IMR-90 (cell line): ENCODE results near the gene CCDC138. TPM values are rescaled to one million over a fixed set of nuclear protein-coding genes. Genes with fewer than 3 reads are reported as not detected.

Source experiments
- ATAC-seq: fragments of 200-7000 bp; cut with Tn5 transposase; 2 replicates; pipeline ENCODE4 v1.9.1; 2020; ENCODE audit warnings: low read depth, mild to moderate bottlenecking, moderate library complexity
- BruUV-seq: library from RNA; stranded (reverse); fragments of 400-500 nt; replicated peaks from 2 replicates; lab custom pipeline; 2021; lab: Mats Ljungman, UMichigan
- CTCF ChIA-PET: fragments of 300-600 bp; formaldehyde crosslinking; extraction: SDS; loops from one replicate; lab custom pipeline; 2021; ENCODE audit warnings: antibody characterized with exemption; lab: Yijun Ruan, JAX
- POLR2A ChIA-PET: fragments of 300-600 bp; sonication (Branson Sonifier 250); formaldehyde crosslinking; loops from one replicate; lab custom pipeline; 2022; ENCODE audit warnings: antibody characterized with exemption; ENCODE audit not compliant: unreplicated experiment; lab: Charles Lee
- DNase-seq: peaks from one replicate; pipeline ENCODE4 v3.0.0; 2013
- H2AFZ ChIP-seq: replicated peaks from 2 replicates; pipeline ENCODE3; 2013; ENCODE audit warnings: low read length, mild to moderate bottlenecking; ENCODE audit not compliant: poor library complexity
- H2AK5ac ChIP-seq: 2 replicates; pipeline ENCODE4 v1.6.1; 2013; ENCODE audit warnings: low read depth, low read length, inconsistent platforms
- H2AK9ac ChIP-seq: replicated peaks from 2 replicates; pipeline ENCODE3; 2013; ENCODE audit warnings: mild to moderate bottlenecking, low read depth, low read length, moderate library complexity; ENCODE audit not compliant: poor library complexity
- H2BK120ac ChIP-seq: 2 replicates; pipeline ENCODE4 v1.6.1; 2013; ENCODE audit warnings: low read depth, low read length, inconsistent platforms
- H2BK15ac ChIP-seq: 3 replicates; pipeline ENCODE4 v1.6.1; 2013; ENCODE audit warnings: low read depth, low read length, inconsistent platforms
- H2BK20ac ChIP-seq: 2 replicates; pipeline ENCODE4 v1.6.1; 2013; ENCODE audit warnings: low read depth, mild to moderate bottlenecking, inconsistent platforms, low read length, moderate library complexity
- H2BK5ac ChIP-seq: 2 replicates; pipeline ENCODE4 v1.6.1; 2013; ENCODE audit warnings: mild to moderate bottlenecking, low read depth, low read length, inconsistent platforms; ENCODE audit not compliant: poor library complexity, severe bottlenecking
- H3K14ac ChIP-seq: replicated peaks from 2 replicates; pipeline ENCODE4 v1.6.1; 2013; ENCODE audit warnings: low read depth, low read length, inconsistent platforms
- H3K18ac ChIP-seq: 2 replicates; pipeline ENCODE4 v1.6.1; 2013; ENCODE audit warnings: low read depth, low read length, control low read depth
- H3K23ac ChIP-seq: 2 replicates; pipeline ENCODE4 v1.6.1; 2013; ENCODE audit warnings: low read depth, low read length, inconsistent platforms
- H3K27ac ChIP-seq: 2 replicates; pipeline ENCODE4 v1.5.1; 2013; ENCODE audit warnings: mild to moderate bottlenecking, control low read depth, low read length; ENCODE audit not compliant: insufficient read depth
- H3K27me3 ChIP-seq: 2 replicates; pipeline ENCODE4 v1.6.1; 2013; ENCODE audit warnings: low read length; ENCODE audit not compliant: control insufficient read depth, insufficient read depth
- H3K36me3 ChIP-seq: 2 replicates; pipeline ENCODE4 v1.6.1; 2013; ENCODE audit warnings: low read length, mixed read lengths; ENCODE audit not compliant: control insufficient read depth, insufficient read depth
- H3K4ac ChIP-seq: 2 replicates; pipeline ENCODE4 v1.6.1; 2013; ENCODE audit warnings: low read depth, low read length, inconsistent platforms
- H3K4me1 ChIP-seq: 2 replicates; pipeline ENCODE4 v1.6.1; 2013; ENCODE audit warnings: low read length, mixed read lengths; ENCODE audit not compliant: control insufficient read depth, insufficient read depth
- H3K4me2 ChIP-seq: 2 replicates; pipeline ENCODE4 v1.6.1; 2013; ENCODE audit warnings: low read depth, mild to moderate bottlenecking, control low read depth, low read length, moderate library complexity
- H3K4me3 ChIP-seq: 2 replicates; pipeline ENCODE4 v1.5.1; 2013; ENCODE audit warnings: low read depth, mild to moderate bottlenecking, control low read depth, low read length, moderate library complexity; ENCODE audit not compliant: insufficient read depth
- H3K56ac ChIP-seq: 2 replicates; pipeline ENCODE4 v1.6.1; 2013; ENCODE audit warnings: low read length, inconsistent platforms; ENCODE audit not compliant: insufficient read depth; ENCODE audit errors: extremely low read depth
- H3K79me1 ChIP-seq, 2 experiments: 2 replicates each; pipeline ENCODE4 v1.6.1; 2013; ENCODE audit warnings: low read length in 2 of 2, inconsistent platforms in 1 of 2, low read depth in 1 of 2
- H3K9ac ChIP-seq: 2 replicates; pipeline ENCODE4 v1.6.1; 2013; ENCODE audit warnings: low read depth, low read length, control low read depth
- H3K9me1 ChIP-seq: 2 replicates; pipeline ENCODE4 v1.6.1; 2013; ENCODE audit warnings: low read length, inconsistent platforms; ENCODE audit not compliant: insufficient read depth
- H3K9me3 ChIP-seq: 2 replicates; pipeline ENCODE4 v1.6.1; 2013; ENCODE audit warnings: low read length; ENCODE audit not compliant: control insufficient read depth, insufficient read depth
- H4K20me1 ChIP-seq: 2 replicates; pipeline ENCODE4 v1.6.1; 2013; ENCODE audit warnings: low read length, inconsistent platforms; ENCODE audit not compliant: insufficient read depth
- H4K5ac ChIP-seq: 2 replicates; pipeline ENCODE4 v1.6.1; 2013; ENCODE audit warnings: mild to moderate bottlenecking, low read depth, low read length, control low read depth
- H4K8ac ChIP-seq, 2 experiments: 2 replicates each; pipeline ENCODE4 v1.6.1; 2013; ENCODE audit warnings: low read depth in 2 of 2, low read length in 2 of 2, control low read depth in 1 of 2, inconsistent platforms in 1 of 2
- H4K91ac ChIP-seq: 2 replicates; pipeline ENCODE4 v1.6.1; 2013; ENCODE audit warnings: low read depth, low read length, inconsistent platforms; ENCODE audit not compliant: insufficient read depth
- MAZ ChIP-seq: IDR thresholded peaks from 2 replicates; pipeline ENCODE4 v1.6.1; 2012; ENCODE audit warnings: low read depth, mild to moderate bottlenecking, low read length, improper control_type of control experiment, moderate library complexity, borderline replicate concordance
- POLR2A ChIP-seq: IDR thresholded peaks from 2 replicates; pipeline ENCODE4 v1.6.1; 2012; ENCODE audit warnings: mild to moderate bottlenecking, low read depth, low read length
- WGBS, 2 experiments: methylation state at CpG; one replicate each; pipeline versions ENCODE4 v1.1.5 to v1.1.7; 2013; ENCODE audit warnings: missing lambda C conversion rate in 2 of 2; ENCODE audit not compliant: insufficient read length in 1 of 2; ENCODE audit errors: extremely low coverage in 2 of 2; 5-methylcytosine and 5-hydroxymethylcytosine counted together
- dilution Hi-C: fragments of 300-500 bp; cut with HindIII; formaldehyde crosslinking; loops from one replicate; pipeline ENCODE4 v1.14.3; 2018; ENCODE audit warnings: low sequenced_read_pairs; ENCODE audit not compliant: unreplicated experiment
- in situ Hi-C: fragments of 300-500 bp; cut with MboI; formaldehyde crosslinking; loops from 3 replicates; pipeline ENCODE4 v1.14.3; 2019; ENCODE audit warnings: low sequenced_read_pairs, inconsistent platforms, mixed read lengths
- intact Hi-C: fragments of 100-400 bp; cut with micrococcal nuclease; formaldehyde crosslinking; loops from 2 replicates; pipeline ENCODE4 v1.10.0; 2022
- polyA plus RNA-seq, 3 experiments: library from polyadenylated mRNA; depleted of rRNA; stranded (reverse); fragments of >200 nt; gene quantifications; 2 replicates each; pipeline ENCODE4 v1.2.3, GENCODE V29; 2012; ENCODE audit warnings: low replicate concordance in 1 of 3
- total RNA-seq: library from RNA; depleted of rRNA; stranded (reverse); fragments of >200 nt; gene quantifications from 2 replicates; pipeline ENCODE4 v1.2.3, GENCODE V29; 2012
- TF ChIP-seq, protein P1 (sequence below): conservative IDR thresholded peaks from 2 replicates; pipeline ENCODE4 v1.5.1; 2012; ENCODE audit warnings: mild to moderate bottlenecking, low read depth, low read length, improper control_type of control experiment

The CCDC138 gene
- total and polyA plus RNA-seq, 2 of the 4 experiments (the other 2 are of a cell fraction) = 1.5 to 2.9 TPM

DNA sequence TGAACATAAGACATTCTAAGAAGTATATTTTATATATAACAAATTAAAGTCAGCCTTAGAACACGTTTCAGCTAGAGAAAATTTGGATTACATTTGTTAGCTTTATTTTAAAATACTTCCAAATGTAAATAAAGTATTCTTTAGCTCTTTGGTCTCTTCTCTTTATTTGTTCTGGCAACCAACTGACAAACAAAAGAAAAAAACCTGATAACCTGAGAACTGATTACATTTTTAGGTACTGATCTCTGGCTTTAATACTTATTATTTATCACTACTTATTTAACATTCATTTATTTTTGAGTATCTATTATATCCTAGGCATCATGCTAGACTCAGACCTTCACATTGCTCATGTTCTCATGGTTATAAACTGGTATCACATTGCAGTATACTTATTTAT is 18.5 kb downstream of the CCDC138 start:
- no peak overlapping the region for H2BK20ac ChIP-seq
- H3K56ac ChIP-seq = no peak overlapping the region
- H3K9me3 ChIP-seq = peaks cover 3% of the 10 kb centered on the region; the same call in 1 of the 2 replicates
- CTCF ChIA-PET = no interaction called here
- H3K4ac ChIP-seq = no peak overlapping the region
- H3K4me2 ChIP-seq = no peak overlapping the region
- DNase-seq (no peak), ATAC-seq (no peak)
- H3K18ac ChIP-seq = no peak overlapping the region
- no peak overlapping the region for H4K5ac ChIP-seq
- no peak overlapping the region for H2AK5ac ChIP-seq
- no peak overlapping the region for H4K8ac ChIP-seq
- WGBS, 2 experiments = no CpG with 5 or more reads among the region's 1 CpG
- intact Hi-C loops = no loop called here
- H4K20me1 ChIP-seq = no peaks in the 10 kb centered on the region
- no peak overlapping the region for H2AFZ ChIP-seq
- H3K36me3 ChIP-seq = peaks cover 4% of the 10 kb centered on the region; the same call in 1 of the 2 replicates
- H3K9ac ChIP-seq = no peak overlapping the region
- no peaks in the 10 kb centered on the region for H3K27me3 ChIP-seq
- dilution Hi-C loops = no loop called here
- no peak overlapping the region for H4K91ac ChIP-seq
- H3K9me1 ChIP-seq = no peaks in the 10 kb centered on the region
- H3K79me1 ChIP-seq = peaks cover 0 to 5% of the 10 kb centered on the region in 2 experiments; a peak in 1 of 4 replicates
- H2BK15ac ChIP-seq = no peak overlapping the region
- POLR2A ChIA-PET = no interaction called here
- no peak overlapping the region for H2AK9ac ChIP-seq
- H3K23ac ChIP-seq = no peak overlapping the region
- H3K4me1 ChIP-seq = no peaks in the 10 kb centered on the region
- H3K4me3 ChIP-seq = no peak overlapping the region
- TF ChIP-seq, protein P1, sequence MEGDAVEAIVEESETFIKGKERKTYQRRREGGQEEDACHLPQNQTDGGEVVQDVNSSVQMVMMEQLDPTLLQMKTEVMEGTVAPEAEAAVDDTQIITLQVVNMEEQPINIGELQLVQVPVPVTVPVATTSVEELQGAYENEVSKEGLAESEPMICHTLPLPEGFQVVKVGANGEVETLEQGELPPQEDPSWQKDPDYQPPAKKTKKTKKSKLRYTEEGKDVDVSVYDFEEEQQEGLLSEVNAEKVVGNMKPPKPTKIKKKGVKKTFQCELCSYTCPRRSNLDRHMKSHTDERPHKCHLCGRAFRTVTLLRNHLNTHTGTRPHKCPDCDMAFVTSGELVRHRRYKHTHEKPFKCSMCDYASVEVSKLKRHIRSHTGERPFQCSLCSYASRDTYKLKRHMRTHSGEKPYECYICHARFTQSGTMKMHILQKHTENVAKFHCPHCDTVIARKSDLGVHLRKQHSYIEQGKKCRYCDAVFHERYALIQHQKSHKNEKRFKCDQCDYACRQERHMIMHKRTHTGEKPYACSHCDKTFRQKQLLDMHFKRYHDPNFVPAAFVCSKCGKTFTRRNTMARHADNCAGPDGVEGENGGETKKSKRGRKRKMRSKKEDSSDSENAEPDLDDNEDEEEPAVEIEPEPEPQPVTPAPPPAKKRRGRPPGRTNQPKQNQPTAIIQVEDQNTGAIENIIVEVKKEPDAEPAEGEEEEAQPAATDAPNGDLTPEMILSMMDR = no peak
- TF ChIP-seq MAZ (no peak), POLR2A (no peak)
- no TSS peak for BruUV-seq
- in situ Hi-C loops = no loop called here
- no peak overlapping the region for H2BK5ac ChIP-seq
- H3K14ac ChIP-seq = no peak overlapping the region
- no peak overlapping the region for H3K27ac ChIP-seq
- H2BK120ac ChIP-seq = no peak overlapping the region
